Mononuclear cell (primary cell): ENCODE results near the gene SLC6A9. TPM values are rescaled to one million over a fixed set of nuclear protein-coding genes. Genes with fewer than 3 reads are reported as not detected.

Experiments used
- H3K27me3 ChIP-seq: 2 replicates; pipeline ENCODE4 v1.6.0; 2011; ENCODE audit warnings: low read length, control low read depth; ENCODE audit not compliant: insufficient read depth
- H3K4me1 ChIP-seq: 2 replicates; pipeline ENCODE4 v1.5.1; 2011; ENCODE audit warnings: mild to moderate bottlenecking, low read length, control low read depth; ENCODE audit not compliant: insufficient read depth
- H3K4me3 ChIP-seq: 2 replicates; pipeline ENCODE4 v1.5.1; 2011; ENCODE audit warnings: mild to moderate bottlenecking, low read length, moderate library complexity
- H3K9me3 ChIP-seq: 2 replicates; pipeline ENCODE4 v1.5.1; 2011; ENCODE audit warnings: low read depth, mild to moderate bottlenecking, control low read depth, low read length
- total RNA-seq: library from RNA; depleted of rRNA; stranded (reverse); fragments of >200 nt; gene quantifications from one replicate; pipeline ENCODE4 v1.2.3, GENCODE V29; 2012

Gene SLC6A9
- not detected for total RNA-seq

- Histone ChIP-seq H3K4me3 (peak within 1 kb of the TSS; percentile 64), H3K4me1 (peaks cover 8% of the 10 kb centered on the region), H3K9me3 (no peaks in the 10 kb centered on the region), H3K27me3 (peaks cover 4% of the 10 kb centered on the region)
Measured at GRCh38 chr1:44031252-44032169, at the start of gene SLC6A9. Gene SLC6A9 (minus strand): TSS chr1:44031462. CDS start chr1:44024277, 7,185 bp downstream.

GRCh38 chr1:44079566-44079965, 48.3 kb upstream of the SLC6A9 start:
- Histone ChIP-seq H3K27me3 (no peaks in the 10 kb centered on the region), H3K9me3 (no peaks in the 10 kb centered on the region), H3K4me3 (no peak overlapping the region), H3K4me1 (no peaks in the 10 kb centered on the region)

GRCh38 chr1:44078104-44078503, 46.8 kb upstream of the SLC6A9 start:
- no peaks in the 10 kb centered on the region for H3K9me3 ChIP-seq
- H3K27me3 ChIP-seq = no peaks in the 10 kb centered on the region
- peaks cover 6% of the 10 kb centered on the region for H3K4me1 ChIP-seq
- H3K4me3 ChIP-seq = no peak overlapping the region

- H3K27me3 ChIP-seq = no peaks in the 10 kb centered on the region
Measured at GRCh38 chr1:44077421-44077820, 46.2 kb upstream of the SLC6A9 start.

GRCh38 chr1:44076066-44076465, 44.8 kb upstream of the SLC6A9 start:
- H3K4me3 ChIP-seq = no peak overlapping the region
- no peaks in the 10 kb centered on the region for H3K9me3 ChIP-seq
- no peaks in the 10 kb centered on the region for H3K27me3 ChIP-seq
- peaks cover 11% of the 10 kb centered on the region for H3K4me1 ChIP-seq

More at GRCh38 chr1:44077421-44077820, 46.2 kb upstream of the SLC6A9 start:
- Histone ChIP-seq H3K4me3 (no peak overlapping the region), H3K9me3 (no peaks in the 10 kb centered on the region), H3K4me1 (peaks cover 11% of the 10 kb centered on the region)

GRCh38 chr1:44074415-44074814, 43.2 kb upstream of the SLC6A9 start:
- H3K4me3 ChIP-seq = no peak overlapping the region
- H3K9me3 ChIP-seq = no peaks in the 10 kb centered on the region
- H3K4me1 ChIP-seq = peaks cover 13% of the 10 kb centered on the region
- H3K27me3 ChIP-seq = no peaks in the 10 kb centered on the region

GRCh38 chr1:44073528-44073927, 42.3 kb upstream of the SLC6A9 start:
- no peaks in the 10 kb centered on the region for H3K9me3 ChIP-seq
- H3K27me3 ChIP-seq = no peaks in the 10 kb centered on the region
- no peak overlapping the region for H3K4me3 ChIP-seq
- peaks cover 22% of the 10 kb centered on the region for H3K4me1 ChIP-seq

GRCh38 chr1:44072821-44073220, 41.6 kb upstream of the SLC6A9 start:
- H3K9me3 ChIP-seq = no peaks in the 10 kb centered on the region
- H3K4me3 ChIP-seq = no peak overlapping the region
- no peaks in the 10 kb centered on the region for H3K27me3 ChIP-seq
- peaks cover 29% of the 10 kb centered on the region for H3K4me1 ChIP-seq

- no peaks in the 10 kb centered on the region for H3K27me3 ChIP-seq
- no peaks in the 10 kb centered on the region for H3K9me3 ChIP-seq
- H3K4me1 ChIP-seq = peaks cover 35% of the 10 kb centered on the region
Measured at GRCh38 chr1:44072204-44072603, 40.9 kb upstream of the SLC6A9 start.

GRCh38 chr1:44071461-44071860, 40.2 kb upstream of the SLC6A9 start:
- Histone ChIP-seq H3K9me3 (no peaks in the 10 kb centered on the region), H3K4me3 (no peak overlapping the region), H3K4me1 (peaks cover 36% of the 10 kb centered on the region), H3K27me3 (no peaks in the 10 kb centered on the region)

More at GRCh38 chr1:44072204-44072603, 40.9 kb upstream of the SLC6A9 start:
- no peak overlapping the region for H3K4me3 ChIP-seq

GRCh38 chr1:44068442-44068921, 37.2 kb upstream of the SLC6A9 start:
- Histone ChIP-seq H3K27me3 (no peaks in the 10 kb centered on the region), H3K4me1 (peaks cover 34% of the 10 kb centered on the region), H3K9me3 (no peaks in the 10 kb centered on the region), H3K4me3 (no peak overlapping the region)

- H3K4me3 ChIP-seq = no peak overlapping the region
Measured at GRCh38 chr1:44067266-44068250, 36.3 kb upstream of the SLC6A9 start.

GRCh38 chr1:44062656-44063179, 31.5 kb upstream of the SLC6A9 start:
- Histone ChIP-seq H3K4me3 (no peak overlapping the region), H3K9me3 (no peaks in the 10 kb centered on the region), H3K27me3 (no peaks in the 10 kb centered on the region), H3K4me1 (peaks cover 7% of the 10 kb centered on the region)

More at GRCh38 chr1:44067266-44068250, 36.3 kb upstream of the SLC6A9 start:
- peaks cover 25% of the 10 kb centered on the region for H3K4me1 ChIP-seq
- no peaks in the 10 kb centered on the region for H3K27me3 ChIP-seq
- H3K9me3 ChIP-seq = no peaks in the 10 kb centered on the region

- no peaks in the 10 kb centered on the region for H3K27me3 ChIP-seq
- no peaks in the 10 kb centered on the region for H3K9me3 ChIP-seq
- H3K4me1 ChIP-seq = no peaks in the 10 kb centered on the region
- H3K4me3 ChIP-seq = no peak overlapping the region
Measured at GRCh38 chr1:44061857-44062256, 30.6 kb upstream of the SLC6A9 start.
